Rectal smooth muscle tissue (tissue), 1 donor: ENCODE results near the gene KCNJ9.
"Not testable (repeated sequence)": the region's sequence is repeated elsewhere in the genome, so short reads cannot be mapped to it uniquely, and the experiment has no call there.

ENCODE experiments used
- H3K27ac ChIP-seq: one replicate; pipeline ENCODE4 v1.7.0; 2013; ENCODE audit warnings: low read depth, low read length, inconsistent platforms
- H3K27me3 ChIP-seq: one replicate; pipeline ENCODE4 v1.7.0; 2013; ENCODE audit warnings: low read length; ENCODE audit not compliant: control insufficient read depth, insufficient read depth
- H3K36me3 ChIP-seq: one replicate; pipeline ENCODE4 v1.7.0; 2013; ENCODE audit warnings: low read length; ENCODE audit not compliant: control insufficient read depth, insufficient read depth
- H3K4me1 ChIP-seq: one replicate; pipeline ENCODE4 v1.7.0; 2013; ENCODE audit warnings: low read length; ENCODE audit not compliant: control insufficient read depth, insufficient read depth
- H3K4me3 ChIP-seq: one replicate; pipeline ENCODE4 v1.7.0; 2013; ENCODE audit warnings: low read length
- H3K9ac ChIP-seq: one replicate; pipeline ENCODE4 v1.7.0; 2013; ENCODE audit warnings: low read length

KCNJ9 gene

DNA sequence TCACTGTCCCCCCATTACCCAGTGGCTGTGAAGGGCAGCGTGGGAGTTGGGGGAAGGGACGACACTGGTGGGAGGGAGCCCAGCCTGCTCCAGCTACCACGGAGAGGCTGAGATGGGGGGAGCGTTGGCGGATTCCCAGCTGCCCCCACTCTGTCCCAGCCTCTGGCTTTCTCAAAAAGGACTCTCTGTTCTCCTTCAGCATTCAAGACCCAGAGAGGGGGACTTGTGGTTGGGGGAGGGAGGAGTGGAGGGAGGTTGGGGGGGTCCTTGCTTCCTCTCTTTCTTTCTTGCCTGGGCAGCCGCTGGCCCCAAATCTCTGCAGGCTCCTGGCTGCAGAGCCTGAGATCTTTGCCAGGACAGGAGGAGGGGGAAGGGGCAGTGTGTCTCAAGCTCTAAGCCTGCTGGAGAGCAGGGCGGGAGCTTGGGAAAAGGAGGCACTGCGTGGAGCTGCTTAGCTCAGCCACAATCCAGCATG, 36.4 kb downstream of the KCNJ9 start:
- peaks cover 19% of the 10 kb centered on the region for H3K4me1 ChIP-seq
- H3K27ac ChIP-seq: peak overlapping the region; percentile 95
- peaks cover 3% of the 10 kb centered on the region for H3K36me3 ChIP-seq
- no peak overlapping the region for H3K9ac ChIP-seq
- peak overlapping the region; percentile 55 for H3K4me3 ChIP-seq
- no peaks in the 10 kb centered on the region for H3K27me3 ChIP-seq

DNA sequence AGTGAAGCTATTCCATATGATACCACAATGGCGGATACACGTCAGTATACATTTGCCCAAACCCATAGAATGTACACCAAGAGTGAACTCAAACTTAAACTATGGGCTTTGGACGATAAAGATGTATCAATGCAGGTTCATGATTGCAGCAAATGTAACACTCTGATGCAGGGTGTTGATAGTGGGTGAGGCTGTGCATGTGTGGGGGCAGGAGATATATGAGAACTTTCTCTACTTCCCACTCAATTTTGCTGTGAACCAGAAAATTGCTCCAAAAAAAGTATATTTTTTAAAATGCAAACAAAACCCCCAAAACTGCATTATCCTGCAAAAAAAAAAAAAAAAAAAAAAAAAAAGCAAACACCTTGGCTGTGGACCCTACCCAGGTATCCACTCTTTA, 37.6 kb downstream of the KCNJ9 start:
- Histone ChIP-seq H3K4me1 (peaks cover 20% of the 10 kb centered on the region), H3K4me3 (no peak overlapping the region)

DNA sequence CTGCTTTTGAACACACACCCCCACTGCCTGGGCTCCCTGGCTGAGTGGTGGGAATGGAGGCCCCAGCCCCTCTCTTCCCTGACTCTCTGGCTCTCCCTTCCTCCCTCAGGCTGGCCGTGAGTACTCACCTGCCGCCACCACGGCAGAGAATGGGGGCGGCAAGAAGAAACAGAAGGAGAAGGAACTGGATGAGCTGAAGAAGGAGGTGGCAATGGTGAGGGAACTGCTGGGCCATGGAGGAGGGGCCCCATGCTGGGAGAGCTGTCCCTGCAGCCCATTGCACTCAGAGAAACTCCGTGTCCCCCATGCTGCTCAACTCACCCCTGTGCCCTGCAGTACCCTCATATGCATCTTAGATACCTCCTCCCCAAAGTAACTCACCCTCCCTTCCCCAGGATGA, 39.5 kb downstream of the KCNJ9 start:
- Histone ChIP-seq H3K36me3 (peaks cover 3% of the 10 kb centered on the region), H3K4me3 (no peak overlapping the region), H3K9ac (no peak overlapping the region), H3K27me3 (no peaks in the 10 kb centered on the region), H3K27ac (no peak overlapping the region), H3K4me1 (peaks cover 25% of the 10 kb centered on the region)

More for the DNA sequence above, 37.6 kb downstream of the KCNJ9 start:
- peaks cover 3% of the 10 kb centered on the region for H3K36me3 ChIP-seq
- no peak overlapping the region for H3K27ac ChIP-seq
- H3K9ac ChIP-seq: no peak overlapping the region
- H3K27me3 ChIP-seq: no peaks in the 10 kb centered on the region

DNA sequence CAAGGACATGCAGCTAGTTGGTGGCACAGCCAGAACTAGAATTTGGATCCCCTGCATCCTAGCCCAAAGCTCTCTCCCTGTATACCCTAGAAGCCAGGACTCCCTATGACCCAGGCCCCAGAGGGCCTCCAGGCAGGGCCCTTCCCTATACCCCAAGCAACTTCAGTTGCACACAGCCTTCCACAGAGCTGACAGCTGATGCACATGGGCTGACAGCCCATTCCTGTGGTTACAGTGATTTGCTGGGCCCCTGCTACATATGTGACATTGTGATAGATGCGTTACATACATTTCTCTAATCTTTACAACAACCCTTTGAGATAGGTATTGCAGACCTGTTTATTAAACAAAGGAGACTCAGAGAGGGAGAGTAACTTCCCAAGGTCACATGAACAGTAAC, 40.0 kb downstream of the KCNJ9 start:
- Histone ChIP-seq H3K9ac (no peak overlapping the region), H3K27ac (no peak overlapping the region), H3K36me3 (peaks cover 3% of the 10 kb centered on the region), H3K4me3 (no peak overlapping the region), H3K27me3 (no peaks in the 10 kb centered on the region), H3K4me1 (peaks cover 25% of the 10 kb centered on the region)

DNA sequence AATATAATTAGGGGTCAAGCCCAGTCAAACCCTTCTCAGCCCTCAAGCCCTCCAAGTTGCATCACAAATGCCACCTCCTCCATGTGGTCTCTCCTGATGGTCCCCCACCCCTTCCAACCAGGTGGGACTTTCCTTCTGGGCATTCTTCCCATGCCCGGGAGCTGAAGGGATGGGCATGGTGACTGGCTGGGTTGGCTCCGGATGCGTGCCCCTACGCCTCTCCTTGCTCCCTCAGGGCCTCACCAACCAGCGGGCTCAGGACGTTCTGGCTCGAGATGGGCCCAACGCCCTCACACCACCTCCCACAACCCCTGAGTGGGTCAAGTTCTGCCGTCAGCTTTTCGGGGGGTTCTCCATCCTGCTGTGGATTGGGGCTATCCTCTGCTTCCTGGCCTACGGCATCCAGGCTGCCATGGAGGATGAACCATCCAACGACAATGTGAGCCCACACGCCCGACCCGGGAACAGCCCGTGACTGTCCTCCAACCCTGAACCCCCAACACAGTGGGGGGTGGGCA, 41.7 kb downstream of the KCNJ9 start:
- Histone ChIP-seq H3K27ac (no peak overlapping the region), H3K9ac (no peak overlapping the region), H3K4me1 (peaks cover 22% of the 10 kb centered on the region), H3K4me3 (no peak overlapping the region), H3K27me3 (no peaks in the 10 kb centered on the region), H3K36me3 (peaks cover 11% of the 10 kb centered on the region)

DNA sequence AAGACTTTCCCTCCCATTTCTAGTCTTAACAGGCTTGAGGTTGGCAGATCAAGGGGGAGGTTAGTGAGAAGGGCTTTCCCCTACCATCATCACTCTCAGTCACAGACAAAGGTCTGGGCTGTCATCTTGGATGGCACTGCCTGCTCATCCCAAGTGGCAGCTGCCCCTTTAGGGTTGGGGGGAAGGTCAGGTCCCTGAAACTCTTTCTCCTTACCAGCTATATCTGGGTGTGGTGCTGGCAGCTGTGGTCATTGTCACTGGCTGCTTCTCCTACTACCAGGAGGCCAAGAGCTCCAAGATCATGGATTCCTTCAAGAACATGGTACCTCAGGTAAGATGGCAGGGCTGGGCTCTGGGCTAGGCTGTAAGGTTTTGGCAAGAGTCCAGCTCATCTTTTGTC, 42.4 kb downstream of the KCNJ9 start:
- peaks cover 15% of the 10 kb centered on the region for H3K4me1 ChIP-seq
- no peak overlapping the region for H3K27ac ChIP-seq
- peaks cover 13% of the 10 kb centered on the region for H3K36me3 ChIP-seq
- H3K9ac ChIP-seq: no peak overlapping the region
- H3K4me3 ChIP-seq: no peak overlapping the region
- no peaks in the 10 kb centered on the region for H3K27me3 ChIP-seq

DNA sequence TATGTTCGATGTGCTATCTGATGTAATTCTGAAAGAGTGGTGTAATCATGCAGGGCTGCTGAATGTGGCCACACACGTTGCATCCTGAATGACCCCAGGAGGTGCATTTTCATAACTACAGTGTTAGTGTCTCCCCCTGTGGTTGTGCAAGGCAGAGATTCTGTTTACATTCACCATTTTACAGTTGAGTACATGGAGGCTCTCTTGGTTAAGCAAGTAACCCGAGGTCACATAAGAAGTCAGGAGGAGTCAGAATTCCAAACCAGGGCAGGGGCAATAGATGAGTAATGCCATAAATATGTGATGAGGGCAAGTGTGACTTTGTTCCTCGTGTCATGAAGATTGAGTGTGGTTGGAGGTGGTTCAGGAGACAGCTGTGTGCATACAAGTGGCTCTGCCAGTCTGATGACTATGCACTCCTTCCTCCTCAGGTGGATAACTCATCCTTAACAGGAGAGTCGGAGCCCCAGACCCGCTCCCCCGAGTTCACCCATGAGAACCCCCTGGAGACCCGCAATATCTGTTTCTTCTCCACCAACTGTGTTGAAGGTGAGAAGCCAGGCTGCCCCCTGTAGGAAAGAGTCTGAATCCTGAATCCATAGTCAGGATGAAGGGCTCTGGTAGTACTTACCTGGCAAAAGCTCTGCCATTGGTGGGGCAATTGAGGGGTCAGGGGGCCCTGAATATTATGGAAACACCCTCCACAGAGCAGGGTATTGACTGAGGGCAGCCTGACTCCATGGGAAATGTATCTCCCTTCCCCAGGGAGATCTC, 43.6 kb downstream of the KCNJ9 start:
- Histone ChIP-seq H3K4me1 (peaks cover 9% of the 10 kb centered on the region), H3K9ac (no peak overlapping the region), H3K27me3 (no peaks in the 10 kb centered on the region), H3K4me3 (no peak overlapping the region), H3K27ac (peak overlapping the region; percentile 3), H3K36me3 (peaks cover 13% of the 10 kb centered on the region)

DNA sequence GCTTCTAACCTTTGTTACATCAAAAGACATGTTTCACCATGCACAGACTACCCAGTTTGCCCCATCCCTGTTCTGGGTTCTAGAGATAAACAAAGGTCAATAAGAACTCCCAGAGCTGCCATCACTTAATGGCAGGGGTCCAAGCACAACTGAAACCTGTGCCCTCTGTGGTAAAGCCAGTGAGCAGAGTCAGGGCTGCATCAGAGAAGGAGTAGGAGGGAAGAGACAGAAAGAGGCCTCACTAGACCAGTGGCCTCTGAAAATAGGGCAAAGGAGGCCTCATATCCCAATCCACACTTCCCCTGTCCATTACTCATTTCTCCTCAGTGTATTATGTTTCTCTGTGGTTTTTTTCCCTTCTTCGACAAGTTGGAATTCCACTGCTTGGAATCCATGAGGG, 44.4 kb downstream of the KCNJ9 start:
- Histone ChIP-seq H3K27ac (no peak overlapping the region), H3K36me3 (peaks cover 19% of the 10 kb centered on the region), H3K4me3 (no peak overlapping the region), H3K9ac (no peak overlapping the region), H3K27me3 (no peaks in the 10 kb centered on the region), H3K4me1 (peaks cover 9% of the 10 kb centered on the region)

DNA sequence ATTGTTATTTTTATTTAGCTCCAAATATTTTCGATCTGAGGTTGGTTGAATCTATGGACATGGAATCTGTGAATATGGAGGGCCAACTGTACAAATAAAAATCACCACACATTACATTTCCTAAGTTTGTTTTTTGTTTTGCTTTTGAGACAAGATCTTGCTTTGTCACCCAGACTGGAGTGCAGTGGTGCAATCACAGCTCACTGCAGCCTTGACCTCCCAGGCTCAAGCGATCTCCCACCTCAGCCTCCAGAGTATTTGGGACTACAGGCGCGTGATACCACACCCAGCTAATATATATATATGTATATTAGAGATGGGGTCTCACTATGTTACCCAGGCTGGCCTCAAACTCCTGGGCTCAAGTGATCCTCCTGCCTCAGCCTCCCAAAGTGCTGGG, 45.0 kb downstream of the KCNJ9 start:
- H3K36me3 ChIP-seq: peaks cover 20% of the 10 kb centered on the region
- H3K27ac ChIP-seq, H3K9ac ChIP-seq, H3K27me3 ChIP-seq, H3K4me3 ChIP-seq, H3K4me1 ChIP-seq: not testable (repeated sequence)

DNA sequence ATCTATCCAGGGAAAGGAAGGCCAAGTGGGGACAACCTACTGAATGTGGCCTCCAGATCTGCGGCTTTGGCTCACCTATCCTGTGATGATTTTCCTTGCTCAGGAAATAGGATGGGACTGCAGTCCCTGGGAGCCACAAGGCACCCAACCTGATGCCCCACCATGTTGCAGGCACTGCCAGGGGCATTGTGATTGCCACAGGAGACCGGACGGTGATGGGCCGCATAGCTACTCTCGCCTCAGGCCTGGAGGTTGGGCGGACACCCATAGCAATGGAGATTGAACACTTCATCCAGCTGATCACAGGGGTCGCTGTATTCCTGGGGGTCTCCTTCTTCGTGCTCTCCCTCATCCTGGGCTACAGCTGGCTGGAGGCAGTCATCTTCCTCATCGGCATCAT, 46.0 kb downstream of the KCNJ9 start:
- Histone ChIP-seq H3K36me3 (peaks cover 19% of the 10 kb centered on the region), H3K27ac (no peak overlapping the region), H3K4me3 (no peak overlapping the region), H3K27me3 (no peaks in the 10 kb centered on the region), H3K9ac (no peak overlapping the region), H3K4me1 (peaks cover 9% of the 10 kb centered on the region)

DNA sequence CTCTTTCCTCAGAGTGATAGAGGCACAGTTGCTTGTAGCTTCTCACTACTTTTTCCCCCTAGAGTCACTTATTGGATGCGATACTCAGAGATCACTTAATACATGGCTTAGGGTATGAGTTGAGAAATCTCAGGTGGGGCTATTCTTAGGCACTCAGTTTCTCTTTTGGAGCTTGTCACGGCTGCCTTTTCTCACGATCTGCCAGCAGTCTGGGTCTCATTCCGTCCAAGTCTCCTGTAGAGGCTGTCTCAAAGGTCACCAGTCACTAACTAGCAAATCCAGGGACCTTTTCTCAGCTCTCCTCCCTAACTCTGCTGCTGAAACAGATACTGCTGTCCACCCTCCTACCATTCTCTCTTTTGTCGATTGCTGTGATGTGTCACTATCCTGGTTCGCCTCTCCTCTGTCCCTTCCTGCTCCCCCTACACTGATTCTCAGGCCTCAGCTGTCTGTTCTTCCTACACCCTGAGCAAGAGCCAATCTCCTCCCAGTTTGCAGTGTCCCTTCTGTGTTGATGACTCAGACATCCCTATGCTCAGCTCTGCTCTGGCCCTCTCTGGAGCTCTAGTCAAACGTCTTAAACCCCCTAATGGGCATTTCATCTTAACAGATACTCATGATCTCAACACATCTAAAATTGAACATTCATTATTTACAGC, 46.7 kb downstream of the KCNJ9 start:
- Histone ChIP-seq H3K9ac (no peak overlapping the region), H3K27ac (no peak overlapping the region), H3K36me3 (peaks cover 19% of the 10 kb centered on the region), H3K4me1 (peaks cover 9% of the 10 kb centered on the region), H3K27me3 (no peaks in the 10 kb centered on the region), H3K4me3 (no peak overlapping the region)

DNA sequence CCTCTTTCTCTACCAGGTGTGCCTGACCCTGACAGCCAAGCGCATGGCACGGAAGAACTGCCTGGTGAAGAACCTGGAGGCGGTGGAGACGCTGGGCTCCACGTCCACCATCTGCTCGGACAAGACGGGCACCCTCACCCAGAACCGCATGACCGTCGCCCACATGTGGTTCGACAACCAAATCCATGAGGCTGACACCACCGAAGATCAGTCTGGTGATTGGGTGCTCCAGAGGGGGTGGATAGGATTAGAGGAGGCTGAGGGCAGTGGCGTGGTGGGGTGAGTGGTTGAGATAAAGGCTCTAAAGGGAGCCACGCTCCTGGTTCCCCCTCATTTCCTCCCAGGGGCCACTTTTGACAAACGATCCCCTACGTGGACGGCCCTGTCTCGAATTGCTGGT, 47.3 kb downstream of the KCNJ9 start:
- Histone ChIP-seq H3K27ac (no peak overlapping the region), H3K4me1 (peaks cover 9% of the 10 kb centered on the region), H3K36me3 (peaks cover 19% of the 10 kb centered on the region), H3K9ac (no peak overlapping the region), H3K4me3 (no peak overlapping the region), H3K27me3 (no peaks in the 10 kb centered on the region)
